HG02798 (cell line): Measurements from ENCODE around the gene GPHN.
"Not testable (repeated sequence)": the region's sequence is repeated elsewhere in the genome, so short reads cannot be mapped to it uniquely, and the experiment has no call there.

Source experiments
- ATAC-seq: cut with Tn5 transposase; IDR thresholded peaks from one replicate; pipeline ENCODE4 v1.9.1; 2021; ENCODE audit warnings: mild to moderate bottlenecking; ENCODE audit not compliant: unreplicated experiment, poor library complexity

The GPHN gene

GRCh38 chr14:66650491-66650911 lies 142.6 kb downstream of the GPHN start:
- no peak for ATAC-seq

DNA sequence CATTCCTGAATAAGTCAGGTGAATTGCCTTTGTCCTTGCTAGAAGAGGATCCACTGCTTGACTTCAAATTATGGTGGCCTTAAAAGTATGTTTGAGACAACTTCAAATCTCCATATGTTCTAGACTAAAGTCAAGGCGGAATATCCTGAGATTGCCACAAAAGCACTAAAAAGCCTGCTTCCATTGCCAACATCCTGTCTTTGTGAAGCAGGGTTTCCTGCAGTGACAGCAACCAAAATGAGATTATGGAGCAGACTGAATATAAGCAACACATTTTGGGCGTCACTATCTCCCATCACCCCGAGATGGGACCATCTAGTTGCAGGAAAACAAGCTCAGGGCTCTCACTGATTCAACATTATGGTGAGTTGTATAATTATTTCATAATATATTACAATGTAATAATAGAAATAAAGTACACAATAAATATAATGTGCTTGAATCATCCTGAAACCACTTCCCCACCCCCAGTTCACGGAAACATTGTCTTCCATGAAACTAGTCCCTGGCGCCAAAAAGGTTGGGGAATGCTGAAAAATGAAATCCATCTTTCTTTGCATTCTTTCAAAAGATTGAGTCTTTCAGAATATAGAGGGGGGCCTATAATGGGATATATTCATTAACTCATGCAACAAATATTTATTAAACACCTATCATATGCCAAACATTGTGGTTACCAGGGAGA lies 143.7 kb downstream of the GPHN start:
- no peak for ATAC-seq

DNA sequence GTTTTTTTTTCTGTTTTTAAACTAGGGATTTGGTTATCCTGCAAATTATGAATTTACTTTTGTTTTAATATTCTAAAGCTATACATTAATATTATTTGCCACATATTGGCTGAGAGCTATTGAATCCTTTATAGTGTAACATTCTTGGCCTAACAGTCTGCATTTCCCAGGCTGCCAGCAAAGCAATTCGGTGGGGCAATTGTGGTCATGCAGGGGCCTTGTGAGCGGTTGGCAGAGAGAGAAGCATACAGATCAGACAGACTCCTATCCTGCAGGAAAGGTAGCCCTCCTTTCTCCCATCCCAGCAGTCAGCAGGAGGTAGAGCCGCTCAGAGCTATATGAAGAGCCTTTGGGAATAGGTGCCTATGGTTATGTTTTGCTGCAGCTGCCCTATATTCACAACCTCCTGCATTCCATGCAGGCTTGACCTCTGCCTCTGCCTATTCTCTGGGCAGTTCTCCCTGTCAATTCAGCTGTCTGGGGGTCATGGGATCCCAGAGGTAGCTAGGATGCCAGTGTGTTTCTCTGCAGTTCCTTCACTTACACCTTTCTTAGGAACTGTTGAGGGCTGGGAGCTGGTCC lies 144.7 kb downstream of the GPHN start:
- ATAC-seq: no peak

DNA sequence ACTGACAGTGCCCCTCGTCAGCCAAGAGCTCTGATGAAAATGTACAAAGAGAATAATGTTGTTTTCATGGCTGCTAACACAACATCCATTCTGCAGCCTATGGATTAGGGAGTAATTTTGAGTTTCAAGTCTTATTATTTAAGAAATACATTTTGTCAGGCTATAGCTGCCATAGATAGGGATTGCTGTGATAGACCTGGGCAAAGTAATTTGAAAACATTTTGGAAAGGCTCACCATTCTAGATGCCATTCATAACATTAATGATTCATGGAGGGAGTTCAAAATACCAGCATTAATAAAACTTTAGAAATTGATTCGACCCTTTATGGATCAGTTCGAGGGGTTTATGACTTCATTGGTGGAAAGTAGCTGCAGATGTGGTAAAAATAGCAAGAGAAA lies 149.8 kb downstream of the GPHN start:
- ATAC-seq: no peak

DNA sequence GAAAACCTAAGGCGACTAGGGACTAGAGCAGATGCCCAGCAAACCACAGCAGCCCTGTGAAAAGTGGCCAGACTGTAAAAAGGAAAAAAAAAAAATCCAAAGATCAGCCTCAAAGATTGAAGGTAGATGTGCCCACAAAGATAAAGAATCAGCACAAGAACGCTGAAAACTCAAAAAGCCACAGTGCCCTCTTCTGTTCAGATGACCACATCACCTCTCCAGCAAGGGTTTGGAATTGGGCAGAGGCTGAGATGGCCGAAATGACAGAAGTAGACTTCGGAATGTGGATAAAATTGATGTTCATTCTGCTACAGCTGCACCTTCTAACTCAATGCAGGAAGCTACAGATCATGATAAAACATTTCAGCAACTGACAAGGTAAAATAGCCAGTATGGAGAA lies 154.4 kb downstream of the GPHN start:
- ATAC-seq: no peak

DNA sequence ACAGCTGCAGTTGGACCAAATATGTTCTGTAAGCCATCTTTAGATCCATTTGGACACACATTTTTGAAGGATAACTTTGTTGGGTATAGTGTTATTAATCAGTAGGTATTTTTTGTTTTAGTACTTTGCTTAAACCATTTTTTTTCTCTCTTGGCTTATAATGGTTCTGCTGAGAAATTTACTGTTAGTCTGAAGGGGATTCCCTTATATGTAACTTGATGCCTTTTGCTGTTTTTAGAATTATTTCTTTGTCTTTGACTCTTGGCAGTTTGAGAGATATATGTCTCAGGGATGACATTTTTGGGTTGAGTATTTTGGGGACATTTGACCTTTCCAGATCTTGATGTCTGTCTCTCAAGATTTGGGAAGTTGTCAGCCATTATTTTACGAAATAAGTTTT lies 169.8 kb downstream of the GPHN start:
- ATAC-seq: no peak

- no peak for ATAC-seq
Measured at GRCh38 chr14:66680216-66680615, 172.3 kb downstream of the GPHN start.

DNA sequence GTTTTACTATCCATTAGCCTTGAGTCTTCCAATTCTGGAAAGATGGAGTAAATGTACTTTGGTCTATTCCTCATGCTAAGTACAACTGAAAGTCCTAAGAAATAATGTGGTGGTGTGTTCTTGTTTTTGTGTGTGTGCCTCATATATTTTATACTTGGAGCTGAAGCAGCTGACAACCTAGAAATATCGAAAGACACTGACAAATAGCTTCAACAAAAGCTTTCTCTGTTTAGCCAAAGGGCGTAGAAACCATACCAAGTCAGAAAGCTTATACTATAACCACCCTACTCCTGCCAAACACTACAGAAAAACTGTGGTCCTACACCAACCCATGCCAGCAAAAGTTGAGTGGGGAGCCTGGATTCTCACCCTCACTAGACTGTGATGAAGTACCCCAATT lies 188.4 kb downstream of the GPHN start:
- no peak for ATAC-seq

- ATAC-seq: no peak
Measured at GRCh38 chr14:66698503-66698902, 190.6 kb downstream of the GPHN start.

GRCh38 chr14:66701813-66702212 lies 193.9 kb downstream of the GPHN start:
- no peak for ATAC-seq

DNA sequence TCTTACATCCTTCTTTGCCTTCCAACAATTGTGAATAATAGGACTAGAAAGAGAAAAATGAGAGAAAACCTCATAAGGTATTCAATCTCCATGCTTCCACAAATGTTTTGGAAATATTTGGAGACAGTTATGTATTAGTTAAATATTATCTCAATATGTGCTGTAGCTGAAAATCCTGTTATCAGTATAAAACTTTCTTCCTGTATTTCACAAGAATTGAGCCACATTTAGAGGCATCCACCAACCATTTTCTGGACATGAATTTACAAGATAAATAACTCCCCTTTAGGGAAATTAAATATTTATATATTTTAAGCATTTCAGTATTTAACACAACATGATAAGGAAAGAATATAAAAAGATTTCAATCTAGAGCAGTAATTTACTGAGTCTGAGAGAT lies 200.3 kb downstream of the GPHN start:
- no peak for ATAC-seq

DNA sequence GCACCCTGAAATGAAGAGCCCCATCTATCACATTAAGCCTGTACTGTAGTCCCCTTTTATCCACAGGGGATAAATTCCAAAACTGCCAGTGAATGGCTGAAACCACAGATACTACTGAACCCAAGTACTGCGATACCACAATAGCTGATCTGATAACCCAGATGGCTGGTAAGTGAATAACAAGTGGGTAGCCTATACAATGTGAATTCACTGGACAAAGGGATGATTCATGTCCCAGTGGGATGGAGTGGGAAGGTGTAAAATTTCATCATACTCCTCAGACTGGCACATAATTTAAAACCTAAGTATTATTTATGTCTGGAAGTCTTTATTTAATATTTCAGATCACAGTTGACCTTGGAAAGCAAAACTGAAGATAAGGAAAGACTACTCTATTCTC lies 201.3 kb downstream of the GPHN start:
- ATAC-seq: no peak

DNA sequence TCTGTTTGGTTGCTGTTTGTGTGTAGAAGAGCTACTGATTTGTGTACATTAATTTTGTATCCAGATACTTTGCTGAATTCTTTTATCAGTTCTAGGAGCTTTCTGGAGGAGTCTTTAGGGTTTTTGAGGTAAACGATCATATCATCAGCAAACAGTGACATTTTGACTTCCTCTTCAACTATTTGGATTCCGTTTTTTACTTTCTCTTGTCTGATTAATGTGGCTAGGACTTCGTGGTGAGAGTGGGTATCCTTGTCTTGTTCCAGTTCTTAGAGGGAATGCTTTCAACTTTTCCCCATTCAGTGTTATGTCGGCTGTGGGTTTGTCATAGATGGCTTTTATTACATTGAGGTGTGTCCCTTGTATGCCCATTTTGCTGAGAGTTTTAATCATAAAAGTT lies 206.3 kb downstream of the GPHN start:
- ATAC-seq: not testable (repeated sequence)

DNA sequence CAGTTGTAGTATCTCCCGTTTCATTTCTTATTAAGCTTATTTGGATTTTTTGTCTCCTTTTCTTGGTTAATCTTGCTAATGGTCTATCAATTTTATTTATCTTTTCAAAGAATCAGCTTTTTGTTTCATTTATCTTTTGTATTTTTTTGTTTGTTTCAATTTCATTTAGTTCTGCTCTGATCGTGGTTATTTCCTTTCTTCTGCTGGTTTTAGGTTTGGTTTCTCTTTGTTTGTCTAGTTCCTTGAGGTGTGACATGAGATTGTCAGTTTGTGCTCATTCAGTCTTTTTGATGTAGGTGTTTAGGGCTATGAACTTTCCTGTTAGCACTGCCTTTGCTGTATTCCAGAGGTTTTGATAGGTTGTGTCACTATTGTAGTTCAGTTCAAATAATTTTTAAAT lies 207.4 kb downstream of the GPHN start:
- ATAC-seq: not testable (repeated sequence)

DNA sequence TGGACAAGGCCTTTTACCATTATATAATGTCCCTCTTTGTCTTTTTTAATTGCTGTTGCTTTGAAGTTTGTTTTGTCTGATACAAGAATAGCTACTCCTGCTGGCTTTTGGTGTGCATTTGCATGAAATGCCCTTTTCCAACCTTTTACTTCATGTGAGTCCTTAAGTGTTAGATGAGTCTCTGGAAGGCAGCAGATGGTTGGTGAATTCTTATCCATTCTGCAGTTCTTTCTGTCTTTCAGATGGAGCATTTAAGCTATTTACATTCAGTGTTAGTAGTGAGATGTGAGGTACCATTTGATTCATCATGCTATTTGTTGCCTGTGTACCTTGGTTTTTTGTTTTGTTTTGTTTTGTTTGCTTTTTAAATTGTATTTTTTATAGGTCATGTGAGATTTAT lies 208.3 kb downstream of the GPHN start:
- ATAC-seq: no peak

DNA sequence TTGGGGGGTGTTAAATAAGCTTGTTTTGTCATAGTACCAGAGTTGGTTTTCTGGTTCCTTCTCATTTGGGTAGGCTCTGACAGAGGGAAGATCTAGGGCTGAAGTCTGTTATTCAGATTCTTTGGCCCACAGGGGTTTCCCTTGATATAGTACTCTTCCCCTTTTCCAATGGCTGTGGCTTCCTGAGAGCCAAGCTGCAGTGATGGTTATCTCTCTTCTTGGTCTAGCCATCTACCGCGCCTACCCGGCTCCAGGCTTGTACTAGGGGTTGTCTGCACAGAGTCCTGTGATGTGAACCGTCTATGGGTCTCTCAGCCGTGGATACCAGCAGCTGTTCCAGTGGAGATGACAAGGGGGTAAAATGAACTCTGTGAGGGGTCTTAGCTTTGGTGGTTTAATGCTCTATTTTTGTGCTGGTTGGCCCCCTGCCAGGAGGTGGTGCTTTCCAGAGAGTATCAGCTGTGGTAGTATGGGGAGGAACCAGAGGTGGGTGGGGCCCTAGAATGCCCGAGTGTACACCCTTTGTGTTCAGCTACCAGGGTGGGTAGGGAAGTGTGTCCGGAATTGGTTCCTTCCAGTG lies 209.7 kb downstream of the GPHN start:
- ATAC-seq: no peak

DNA sequence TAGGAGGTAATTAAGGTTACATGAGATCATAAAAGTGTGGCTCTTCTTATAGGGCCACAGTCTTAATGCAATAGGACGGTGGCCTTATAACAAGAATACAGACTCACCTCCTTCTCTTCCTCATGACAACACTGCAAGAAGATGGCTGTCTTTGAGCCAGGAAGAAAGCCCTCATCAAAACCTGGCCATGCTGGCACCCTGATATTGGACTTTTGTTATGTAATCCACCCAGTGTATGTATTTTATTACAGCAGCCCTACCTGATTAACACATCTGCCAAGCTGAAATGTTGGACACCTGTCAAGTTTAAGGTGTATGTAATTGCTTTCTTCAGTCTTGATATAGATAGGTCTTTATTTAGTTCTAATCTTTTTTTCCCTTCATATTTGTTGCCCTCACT lies 217.0 kb downstream of the GPHN start:
- no peak for ATAC-seq

GRCh38 chr14:66731298-66731697 lies 223.4 kb downstream of the GPHN start:
- not testable (repeated sequence) for ATAC-seq

- ATAC-seq: no peak
Measured at GRCh38 chr14:66735853-66736252, 227.9 kb downstream of the GPHN start.

- no peak for ATAC-seq
Measured at GRCh38 chr14:66739826-66740225, 231.9 kb downstream of the GPHN start.

DNA sequence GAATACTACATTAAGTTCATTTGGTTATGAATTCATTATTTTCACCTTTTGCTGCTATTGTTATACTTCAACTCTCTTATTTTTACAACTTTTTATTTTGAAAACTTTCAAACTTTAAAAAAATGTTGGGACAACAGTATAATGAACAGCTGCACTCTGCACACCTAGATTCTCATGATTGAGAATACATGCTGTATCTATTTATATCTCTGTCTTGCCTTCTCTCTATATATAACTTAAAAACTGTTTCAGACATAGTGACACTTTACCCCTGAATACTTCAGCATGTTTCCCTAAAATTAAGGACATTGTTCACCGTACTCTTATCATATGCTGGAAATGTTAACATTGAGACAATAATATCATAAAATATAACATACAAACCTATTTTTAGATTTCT lies 237.1 kb downstream of the GPHN start:
- no peak for ATAC-seq
